GM23338 (cell line): ENCODE results near the gene UBE2D3. TPM values are rescaled to one million over a fixed set of nuclear protein-coding genes. Genes with fewer than 3 reads are reported as not detected.

Experiments
- ATAC-seq: fragments of 200-7000 bp; cut with Tn5 transposase; 3 replicates; pipeline ENCODE4 v1.9.1; 2020
- DNase-seq: peaks from one replicate; pipeline ENCODE4 v3.0.0-alpha.2; 2015; ENCODE audit warnings: low spot score
- H2AFZ ChIP-seq: fragments of 200-600 bp; sonication (generic); 2 replicates; pipeline ENCODE4 v1.8.0; 2016; ENCODE audit warnings: antibody characterized with exemption, mild to moderate bottlenecking, moderate library complexity
- H3F3A ChIP-seq: fragments of 200-600 bp; sonication (generic); replicated peaks from 2 replicates; pipeline ENCODE4 v1.8.0; 2017; ENCODE audit warnings: antibody characterized with exemption, mixed run types, low read depth
- H3K27ac ChIP-seq: fragments of 200-600 bp; sonication (generic); 2 replicates; pipeline ENCODE4 v1.6.1; 2016; ENCODE audit warnings: low read depth
- H3K27me3 ChIP-seq: fragments of 200-600 bp; sonication (generic); 2 replicates; pipeline ENCODE4 v1.8.0; 2016; ENCODE audit warnings: mild to moderate bottlenecking, mixed run types, moderate library complexity; ENCODE audit not compliant: insufficient read depth
- H3K36me3 ChIP-seq: fragments of 200-600 bp; sonication (generic); 2 replicates; pipeline ENCODE4 v1.8.0; 2016; ENCODE audit warnings: mild to moderate bottlenecking; ENCODE audit not compliant: insufficient read depth
- H3K4me1 ChIP-seq: fragments of 200-600 bp; sonication (generic); 2 replicates; pipeline ENCODE4 v1.8.0; 2016; ENCODE audit warnings: mild to moderate bottlenecking, moderate library complexity; ENCODE audit not compliant: insufficient read depth
- H3K4me2 ChIP-seq: fragments of 200-600 bp; sonication (generic); 2 replicates; pipeline ENCODE4 v1.7.1; 2017; ENCODE audit warnings: mixed run types
- H3K4me3 ChIP-seq: fragments of 200-600 bp; sonication (generic); 2 replicates; pipeline ENCODE4 v1.6.1; 2016; ENCODE audit warnings: mixed run types
- H3K79me2 ChIP-seq: fragments of 200-600 bp; sonication (generic); replicated peaks from 2 replicates; pipeline ENCODE4 v1.8.0; 2017; ENCODE audit warnings: mild to moderate bottlenecking; ENCODE audit not compliant: insufficient read depth
- H3K9me2 ChIP-seq: fragments of 200-600 bp; sonication (generic); 2 replicates; pipeline ENCODE4 v1.8.0; 2017; ENCODE audit not compliant: insufficient read depth
- H4K20me1 ChIP-seq: fragments of 200-600 bp; sonication (generic); replicated peaks from 2 replicates; pipeline ENCODE4 v1.8.0; 2017; ENCODE audit warnings: mild to moderate bottlenecking; ENCODE audit not compliant: insufficient read depth
- H3K27ac Mint-ChIP-seq: 2 replicates; pipeline ENCODE4 v1.8.0; 2020; ENCODE audit warnings: inconsistent platforms, mild to moderate bottlenecking, moderate library complexity, mixed read lengths
- H3K27me3 Mint-ChIP-seq: 3 replicates; pipeline ENCODE4 v1.8.0; 2022; ENCODE audit warnings: low read depth, mild to moderate bottlenecking, moderate library complexity, mixed read lengths, inconsistent platforms; ENCODE audit not compliant: insufficient read depth, poor library complexity
- H3K36me3 Mint-ChIP-seq: 3 replicates; pipeline ENCODE4 v1.8.0; 2021; ENCODE audit warnings: low read depth, mild to moderate bottlenecking, inconsistent platforms, moderate library complexity, mixed read lengths
- H3K4me1 Mint-ChIP-seq: 3 replicates; pipeline ENCODE4 v1.8.0; 2020; ENCODE audit warnings: mild to moderate bottlenecking, inconsistent platforms, mixed read lengths
- H3K4me3 Mint-ChIP-seq: 3 replicates; pipeline ENCODE4 v1.8.0; 2021; ENCODE audit warnings: moderate library complexity, mild to moderate bottlenecking, inconsistent platforms, mixed read lengths
- H3K9me3 Mint-ChIP-seq: 3 replicates; pipeline ENCODE4 v1.8.0; 2020; ENCODE audit warnings: moderate library complexity, mild to moderate bottlenecking, inconsistent platforms, mixed read lengths
- CREB1 ChIP-seq: fragments of 250-450 bp; sonication (Bioruptor Pico); IDR thresholded peaks from 2 replicates; pipeline ENCODE4 v1.5.0; 2020; ENCODE audit warnings: low read depth, mild to moderate bottlenecking, moderate library complexity
- EZH2phosphoT487 ChIP-seq: fragments of 200-600 bp; sonication (generic); IDR thresholded peaks from one replicate; pipeline ENCODE4 v1.8.1; 2018; ENCODE audit warnings: antibody characterized with exemption; ENCODE audit not compliant: unreplicated experiment
- JUNB ChIP-seq: IDR thresholded peaks from one replicate; pipeline ENCODE4 v1.6.1; 2016; ENCODE audit warnings: antibody characterized with exemption; ENCODE audit not compliant: unreplicated experiment
- NANOG ChIP-seq: IDR thresholded peaks from 2 replicates; pipeline ENCODE4 v1.6.1; 2016; ENCODE audit warnings: antibody characterized with exemption, borderline replicate concordance
- POLR2AphosphoS5 ChIP-seq: IDR thresholded peaks from 2 replicates; pipeline ENCODE4 v1.6.1; 2016; ENCODE audit warnings: antibody characterized with exemption, low read depth
- STAT1 ChIP-seq: IDR thresholded peaks from one replicate; pipeline ENCODE4 v1.6.1; 2016; ENCODE audit warnings: antibody characterized with exemption; ENCODE audit not compliant: unreplicated experiment
- ZNF114 ChIP-seq: fragments of 250-450 bp; sonication (Bioruptor Pico); IDR thresholded peaks from 2 replicates; pipeline ENCODE4 v1.5.0; 2020; ENCODE audit warnings: mild to moderate bottlenecking, moderate library complexity
- ZNF331 ChIP-seq: fragments of 250-450 bp; sonication (Bioruptor Pico); IDR thresholded peaks from 2 replicates; pipeline ENCODE4 v1.5.0; 2020; ENCODE audit warnings: low read depth, mild to moderate bottlenecking, moderate library complexity
- polyA plus RNA-seq: library from polyadenylated mRNA; unstranded; fragments of >200 nt; fragmentation: Nextera tagmentation; extraction: Ambion mirVana; gene quantifications from 2 replicates; pipeline ENCODE4 v1.2.1, GENCODE V29; 2016
- total RNA-seq: library from RNA; depleted of rRNA; stranded (reverse); fragments of >200 nt; shearing (Covaris generic); gene quantifications from 2 replicates; pipeline ENCODE4 v1.2.3, GENCODE V29; 2014
- TF ChIP-seq, protein P1 (sequence below): IDR thresholded peaks from 2 replicates; pipeline ENCODE4 v1.6.1; 2016; ENCODE audit warnings: antibody characterized with exemption
- TF ChIP-seq, protein P2 (sequence below): IDR thresholded peaks from one replicate; pipeline ENCODE4 v1.6.1; 2018; ENCODE audit warnings: antibody characterized with exemption; ENCODE audit not compliant: unreplicated experiment

The UBE2D3 gene
- total and polyA plus RNA-seq, 2 experiments from 2014 or later = 250 to 498 TPM

DNA sequence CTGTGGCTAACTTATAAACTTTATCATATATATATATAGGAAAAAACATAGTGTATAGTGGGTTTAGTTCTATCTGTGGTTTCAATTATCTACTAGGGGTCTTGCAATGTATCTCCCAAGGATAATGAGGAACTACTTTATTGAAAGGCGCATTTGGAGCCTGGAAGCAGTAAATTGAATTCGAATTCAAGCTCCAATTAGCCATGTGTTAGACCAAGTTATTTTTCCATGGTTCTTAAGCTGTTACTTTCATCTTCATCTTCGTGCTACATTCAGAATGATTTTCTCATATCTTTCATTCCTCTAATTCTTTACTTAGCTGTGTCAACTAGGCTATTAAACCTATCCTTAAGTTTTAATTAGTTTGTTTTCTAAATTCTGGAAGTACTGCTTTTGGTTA, 39.4 kb downstream of the UBE2D3 start:
- Histone ChIP-seq H3K4me3 (no peak overlapping the region), H3K4me1 (no peaks in the 10 kb centered on the region), H4K20me1 (no peaks in the 10 kb centered on the region), H3F3A (no peaks in the 10 kb centered on the region), H3K79me2 (no peaks in the 10 kb centered on the region), H3K9me2 (no peaks in the 10 kb centered on the region), H3K27me3 (no peaks in the 10 kb centered on the region), H3K27ac (no peak overlapping the region), H3K4me2 (no peak overlapping the region), H3K36me3 (no peaks in the 10 kb centered on the region), H2AFZ (no peak overlapping the region)
- no peak overlapping the region for H3K27ac Mint-ChIP-seq
- no peak for TF ChIP-seq POLR2AphosphoS5
- TF ChIP-seq NANOG = no peak
- no peak for TF ChIP-seq CREB1 (CRISPR knock-in tag)
- TF ChIP-seq ZNF114 = no peak
- no peak for TF ChIP-seq ZNF331
- TF ChIP-seq, protein P1, sequence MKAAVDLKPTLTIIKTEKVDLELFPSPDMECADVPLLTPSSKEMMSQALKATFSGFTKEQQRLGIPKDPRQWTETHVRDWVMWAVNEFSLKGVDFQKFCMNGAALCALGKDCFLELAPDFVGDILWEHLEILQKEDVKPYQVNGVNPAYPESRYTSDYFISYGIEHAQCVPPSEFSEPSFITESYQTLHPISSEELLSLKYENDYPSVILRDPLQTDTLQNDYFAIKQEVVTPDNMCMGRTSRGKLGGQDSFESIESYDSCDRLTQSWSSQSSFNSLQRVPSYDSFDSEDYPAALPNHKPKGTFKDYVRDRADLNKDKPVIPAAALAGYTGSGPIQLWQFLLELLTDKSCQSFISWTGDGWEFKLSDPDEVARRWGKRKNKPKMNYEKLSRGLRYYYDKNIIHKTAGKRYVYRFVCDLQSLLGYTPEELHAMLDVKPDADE = no peak
- no peak for DNase-seq
- H3K9me3 Mint-ChIP-seq = no peaks in the 10 kb centered on the region; the same call in 2 of the 3 replicates
- H3K36me3 Mint-ChIP-seq = peaks cover 3% of the 10 kb centered on the region; the same call in 1 of the 3 replicates
- no peaks in the 10 kb centered on the region; the same call in 2 of the 3 replicates for H3K4me1 Mint-ChIP-seq
- ATAC-seq = no peak
- H3K27me3 Mint-ChIP-seq = peaks cover 10% of the 10 kb centered on the region
- H3K4me3 Mint-ChIP-seq = no peak overlapping the region

DNA sequence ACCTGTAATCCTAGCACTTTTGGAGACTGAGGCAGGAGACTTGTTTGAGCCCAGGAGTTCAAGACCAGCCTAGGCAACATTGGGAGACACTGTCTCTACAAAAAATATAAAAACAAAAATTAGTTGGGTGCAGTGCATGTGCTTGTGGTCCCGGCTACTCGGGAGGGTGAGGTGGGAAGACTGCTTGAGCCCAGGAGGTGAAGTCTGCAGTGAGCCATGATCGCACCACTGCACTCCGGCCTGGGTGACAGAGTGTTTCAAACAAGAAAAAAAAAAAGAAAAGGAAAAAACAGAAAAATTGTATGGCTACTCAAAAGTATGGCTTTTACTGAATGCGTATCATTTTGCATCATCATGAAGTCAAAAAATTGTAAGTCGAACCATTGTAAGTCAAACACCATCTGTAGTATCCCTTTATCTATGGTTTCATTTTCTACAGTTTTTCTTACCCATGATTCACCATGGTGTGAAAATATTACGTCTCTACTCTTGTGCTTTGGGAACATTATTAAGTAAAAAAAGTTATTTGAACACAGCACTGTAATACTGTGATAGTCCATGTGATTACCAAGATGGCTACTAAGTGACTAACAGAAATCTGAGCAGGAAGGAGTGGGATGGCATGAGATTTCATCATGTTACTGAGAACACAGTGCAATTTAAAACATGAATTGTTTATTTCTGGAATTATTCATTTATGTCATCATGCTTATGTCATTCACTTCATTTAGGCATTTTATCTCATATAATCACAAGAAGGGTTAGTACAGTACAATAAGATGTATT, 40.1 kb downstream of the UBE2D3 start:
- ATAC-seq (no peak), DNase-seq (no peak)
- Histone ChIP-seq H3K27me3 (no peaks in the 10 kb centered on the region), H3K36me3 (no peaks in the 10 kb centered on the region), H3K9me2 (no peaks in the 10 kb centered on the region), H3K79me2 (no peaks in the 10 kb centered on the region), H3K27ac (no peak overlapping the region), H3F3A (no peaks in the 10 kb centered on the region), H3K4me2 (no peak overlapping the region), H2AFZ (no peak overlapping the region), H3K4me3 (no peak overlapping the region), H3K4me1 (no peaks in the 10 kb centered on the region), H4K20me1 (no peaks in the 10 kb centered on the region)
- Mint-ChIP-seq H3K4me1 (no peaks in the 10 kb centered on the region; the same call in 2 of the 3 replicates), H3K9me3 (no peaks in the 10 kb centered on the region; the same call in 2 of the 3 replicates), H3K36me3 (peaks cover 3% of the 10 kb centered on the region; the same call in 1 of the 3 replicates), H3K27me3 (peaks cover 10% of the 10 kb centered on the region), H3K27ac (no peak overlapping the region), H3K4me3 (no peak overlapping the region)
- TF ChIP-seq NANOG = no peak
- TF ChIP-seq EZH2phosphoT487 = no peak
- no peak for TF ChIP-seq JUNB
- no peak for TF ChIP-seq ZNF331
- TF ChIP-seq, protein P1 = no peak
- no peak for TF ChIP-seq STAT1
- TF ChIP-seq, protein P2, sequence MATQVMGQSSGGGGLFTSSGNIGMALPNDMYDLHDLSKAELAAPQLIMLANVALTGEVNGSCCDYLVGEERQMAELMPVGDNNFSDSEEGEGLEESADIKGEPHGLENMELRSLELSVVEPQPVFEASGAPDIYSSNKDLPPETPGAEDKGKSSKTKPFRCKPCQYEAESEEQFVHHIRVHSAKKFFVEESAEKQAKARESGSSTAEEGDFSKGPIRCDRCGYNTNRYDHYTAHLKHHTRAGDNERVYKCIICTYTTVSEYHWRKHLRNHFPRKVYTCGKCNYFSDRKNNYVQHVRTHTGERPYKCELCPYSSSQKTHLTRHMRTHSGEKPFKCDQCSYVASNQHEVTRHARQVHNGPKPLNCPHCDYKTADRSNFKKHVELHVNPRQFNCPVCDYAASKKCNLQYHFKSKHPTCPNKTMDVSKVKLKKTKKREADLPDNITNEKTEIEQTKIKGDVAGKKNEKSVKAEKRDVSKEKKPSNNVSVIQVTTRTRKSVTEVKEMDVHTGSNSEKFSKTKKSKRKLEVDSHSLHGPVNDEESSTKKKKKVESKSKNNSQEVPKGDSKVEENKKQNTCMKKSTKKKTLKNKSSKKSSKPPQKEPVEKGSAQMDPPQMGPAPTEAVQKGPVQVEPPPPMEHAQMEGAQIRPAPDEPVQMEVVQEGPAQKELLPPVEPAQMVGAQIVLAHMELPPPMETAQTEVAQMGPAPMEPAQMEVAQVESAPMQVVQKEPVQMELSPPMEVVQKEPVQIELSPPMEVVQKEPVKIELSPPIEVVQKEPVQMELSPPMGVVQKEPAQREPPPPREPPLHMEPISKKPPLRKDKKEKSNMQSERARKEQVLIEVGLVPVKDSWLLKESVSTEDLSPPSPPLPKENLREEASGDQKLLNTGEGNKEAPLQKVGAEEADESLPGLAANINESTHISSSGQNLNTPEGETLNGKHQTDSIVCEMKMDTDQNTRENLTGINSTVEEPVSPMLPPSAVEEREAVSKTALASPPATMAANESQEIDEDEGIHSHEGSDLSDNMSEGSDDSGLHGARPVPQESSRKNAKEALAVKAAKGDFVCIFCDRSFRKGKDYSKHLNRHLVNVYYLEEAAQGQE = no peak
